ENCODE results near the gene GXYLT2. TPM values are rescaled to one million over a fixed set of nuclear protein-coding genes. Genes with fewer than 3 reads are reported as not detected.

Gene GXYLT2
- total RNA-seq, 1 experiment from 2014 or later: 6.1 TPM

GRCh38 chr3:72848703-72849081 is 39.2 kb upstream of the GXYLT2 start:
- peaks cover 2% of the 10 kb centered on the region; the same call in 1 of the 2 replicates for H3K36me3 ChIP-seq (ENCODE audit: control insufficient read depth, insufficient read depth, low read length)
- H3K9me3 ChIP-seq (ENCODE audit: control insufficient read depth, insufficient read depth, low read depth, low read length): no peaks in the 10 kb centered on the region
- peaks cover 6% of the 10 kb centered on the region for H3K4me1 ChIP-seq (ENCODE audit: control insufficient read depth, insufficient read depth, low read length)
- in situ Hi-C loops (cut with HindIII; ENCODE audit: low pct_unique_long_range_greater_than_20kb, low sequenced_read_pairs): no loop called here
- no TSS peak for BruUV-seq (replicated peaks)
- no peak overlapping the region for H3K27ac ChIP-seq (ENCODE audit: low read length)
- ChIA-PET POLR2A (interaction anchor here (0.7 kb wide), 1 partner anchor 509 kb away, joined by 3 read pairs; no protein-coding TSS in a partner anchor), CTCF (interaction anchor here (1.0 kb wide), 1 partner anchor 14 kb away, joined by 3 read pairs; no protein-coding TSS in a partner anchor)
- peak overlapping the region; percentile 95 to 98 for H3K4me3 ChIP-seq (ENCODE audit: low read depth in 2 of 2, low read length in 2 of 2)
- DNase-seq (ENCODE audit: low read depth, low spot score) (no peak), ATAC-seq (peak; percentile 41)
- H3K27me3 ChIP-seq (ENCODE audit: control insufficient read depth, insufficient read depth, low read length): no peaks in the 10 kb centered on the region
- intact Hi-C loops (cut with micrococcal nuclease; ENCODE audit: unreplicated experiment): loop anchor here (2.0 kb wide), 1 partner anchor 48 kb away; no protein-coding TSS in a partner anchor
- TF ChIP-seq POLR2AphosphoS5 (IDR thresholded peaks at IDR 0.05; ENCODE audit: low read depth, low read length): no peak
- TF ChIP-seq TCF7L2 (IDR thresholded peaks at IDR 0.05; ENCODE audit: low read depth, low read length): no peak
- no peak for TF ChIP-seq SIN3A (IDR thresholded peaks at IDR 0.05; ENCODE audit: borderline replicate concordance, insufficient read depth, low read depth, low read length)
- TF ChIP-seq REST (IDR thresholded peaks at IDR 0.05; ENCODE audit: insufficient read depth in 1 of 2, low read depth in 2 of 2, low read length in 1 of 2): no peak
- no peak for TF ChIP-seq CTCF (IDR thresholded peaks at IDR 0.05)

- ATAC-seq (no peak), DNase-seq (ENCODE audit: low read depth, low spot score) (no peak)
- H3K9me3 ChIP-seq (ENCODE audit: control insufficient read depth, insufficient read depth, low read depth, low read length): no peaks in the 10 kb centered on the region
- no peak overlapping the region for H3K27ac ChIP-seq (ENCODE audit: low read length)
- intact Hi-C loops (cut with micrococcal nuclease; ENCODE audit: unreplicated experiment) (no loop called here), in situ Hi-C loops (cut with HindIII; ENCODE audit: low pct_unique_long_range_greater_than_20kb, low sequenced_read_pairs) (no loop called here)
- H3K27me3 ChIP-seq (ENCODE audit: control insufficient read depth, insufficient read depth, low read length): 0 out of 2 replicates have a peak, but pooled peaks cover 2% of the 10 kb centered on the region
- CTCF ChIA-PET: no interaction called here
- no peak for TF ChIP-seq TCF7L2 (IDR thresholded peaks at IDR 0.05; ENCODE audit: low read depth, low read length)
- TF ChIP-seq REST (IDR thresholded peaks at IDR 0.05; ENCODE audit: insufficient read depth in 1 of 2, low read depth in 2 of 2, low read length in 1 of 2): no peak
- no peak for TF ChIP-seq SIN3A (IDR thresholded peaks at IDR 0.05; ENCODE audit: borderline replicate concordance, insufficient read depth, low read depth, low read length)
- TF ChIP-seq CTCF (IDR thresholded peaks at IDR 0.05): no peak
- no peak for TF ChIP-seq POLR2AphosphoS5 (IDR thresholded peaks at IDR 0.05; ENCODE audit: low read depth, low read length)
- POLR2A ChIA-PET: no interaction called here
- H3K36me3 ChIP-seq (ENCODE audit: control insufficient read depth, insufficient read depth, low read length): no peaks in the 10 kb centered on the region
- H3K4me3 ChIP-seq (ENCODE audit: low read depth in 2 of 2, low read length in 2 of 2): no peak overlapping the region
- no TSS peak for BruUV-seq (replicated peaks)
- no peaks in the 10 kb centered on the region; the same call in 1 of the 2 replicates for H3K4me1 ChIP-seq (ENCODE audit: control insufficient read depth, insufficient read depth, low read length)
Measured at GRCh38 chr3:72855001-72855400, 32.8 kb upstream of the GXYLT2 start.
